Measurements from ENCODE around the gene EHMT1.

EHMT1 gene

DNA sequence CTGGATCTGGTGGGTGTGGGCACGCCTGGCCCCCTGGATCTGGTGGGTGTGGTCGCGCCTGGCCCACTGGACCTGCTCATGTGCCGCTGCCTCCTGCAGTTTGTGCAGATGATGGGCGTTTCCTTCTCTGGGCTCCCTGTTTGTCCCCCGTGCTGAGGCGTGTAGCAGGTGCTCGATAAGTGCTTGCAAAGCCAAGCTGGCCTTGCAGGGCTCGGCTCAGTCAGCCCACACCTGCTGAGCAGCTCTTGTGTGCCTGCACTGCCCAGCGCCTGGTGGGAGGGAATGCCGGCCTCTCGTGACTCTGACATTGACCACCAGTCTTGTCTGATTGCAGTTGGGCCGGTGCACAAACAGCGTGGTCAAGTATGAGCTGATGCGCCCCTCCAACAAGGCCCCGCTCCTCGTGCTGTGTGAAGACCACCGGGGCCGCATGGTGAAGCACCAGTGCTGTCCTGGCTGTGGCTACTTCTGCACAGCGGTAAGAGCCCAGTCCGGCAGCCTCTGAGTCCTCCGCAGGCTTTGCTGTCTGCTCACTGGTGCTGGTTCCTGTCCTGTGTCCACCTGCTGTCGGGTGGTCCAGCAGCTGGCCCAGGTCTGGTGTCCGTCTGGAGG is 156.1 kb downstream of the EHMT1 start:
- 98% methylated on average over 24 of the region's 24 CpGs for WGBS
- H2BK15ac ChIP-seq (ENCODE audit: low read depth, poor library complexity, severe bottlenecking): no peak overlapping the region
- H2BK12ac ChIP-seq (ENCODE audit: low read length in 2 of 2): no peak overlapping the region
- no peak overlapping the region for H2AFZ ChIP-seq (ENCODE audit: low read depth, low read length)
- H3K23ac ChIP-seq (ENCODE audit: low read length in 2 of 2): no peak overlapping the region
- H3K4me2 ChIP-seq (ENCODE audit: low read length, poor library complexity, severe bottlenecking): no peak overlapping the region
- H4K91ac ChIP-seq (ENCODE audit: low read length): no peak overlapping the region
- H2BK120ac ChIP-seq (ENCODE audit: low read depth, low read length): no peak overlapping the region
- H3K27me3 ChIP-seq (ENCODE audit: control insufficient read depth in 1 of 2, insufficient read depth in 1 of 2, low read length in 2 of 2): no peaks in the 10 kb centered on the region
- H3K9me3 ChIP-seq (ENCODE audit: control insufficient read depth, low read length): no peaks in the 10 kb centered on the region
- H3K4ac ChIP-seq (ENCODE audit: low read depth in 1 of 2, low read length in 2 of 2): no peak overlapping the region
- H3K14ac ChIP-seq (ENCODE audit: low read length in 2 of 2): no peak overlapping the region
- H3K79me1 ChIP-seq (replicated peaks; ENCODE audit: low read length, poor library complexity, severe bottlenecking): peaks cover 52% of the 10 kb centered on the region
- no peak overlapping the region for H3K4me3 ChIP-seq (ENCODE audit: insufficient read depth in 1 of 2, low read depth in 1 of 2, low read length in 2 of 2)
- no peak overlapping the region for H4K8ac ChIP-seq (ENCODE audit: low read length)
- no peak overlapping the region for H3K9ac ChIP-seq (ENCODE audit: low read length)
- H3K36me3 ChIP-seq (ENCODE audit: control insufficient read depth in 1 of 2, insufficient read depth in 2 of 2, low read depth in 1 of 2, low read length in 2 of 2): peaks cover 70 to 88% of the 10 kb centered on the region in 2 experiments
- DNase-seq: no peak
- H2AK5ac ChIP-seq (ENCODE audit: low read length, severe bottlenecking): no peak overlapping the region
- no peak overlapping the region for H2BK5ac ChIP-seq (ENCODE audit: low read depth, low read length, poor library complexity, severe bottlenecking)
- H3K4me1 ChIP-seq (ENCODE audit: control insufficient read depth, insufficient read depth, low read depth, low read length): peaks cover 7% of the 10 kb centered on the region
- no peak overlapping the region for H3K27ac ChIP-seq (ENCODE audit: low read length, poor library complexity, severe bottlenecking)
- no peak overlapping the region for H3K18ac ChIP-seq (ENCODE audit: low read depth in 1 of 2, low read length in 2 of 2)

DNA sequence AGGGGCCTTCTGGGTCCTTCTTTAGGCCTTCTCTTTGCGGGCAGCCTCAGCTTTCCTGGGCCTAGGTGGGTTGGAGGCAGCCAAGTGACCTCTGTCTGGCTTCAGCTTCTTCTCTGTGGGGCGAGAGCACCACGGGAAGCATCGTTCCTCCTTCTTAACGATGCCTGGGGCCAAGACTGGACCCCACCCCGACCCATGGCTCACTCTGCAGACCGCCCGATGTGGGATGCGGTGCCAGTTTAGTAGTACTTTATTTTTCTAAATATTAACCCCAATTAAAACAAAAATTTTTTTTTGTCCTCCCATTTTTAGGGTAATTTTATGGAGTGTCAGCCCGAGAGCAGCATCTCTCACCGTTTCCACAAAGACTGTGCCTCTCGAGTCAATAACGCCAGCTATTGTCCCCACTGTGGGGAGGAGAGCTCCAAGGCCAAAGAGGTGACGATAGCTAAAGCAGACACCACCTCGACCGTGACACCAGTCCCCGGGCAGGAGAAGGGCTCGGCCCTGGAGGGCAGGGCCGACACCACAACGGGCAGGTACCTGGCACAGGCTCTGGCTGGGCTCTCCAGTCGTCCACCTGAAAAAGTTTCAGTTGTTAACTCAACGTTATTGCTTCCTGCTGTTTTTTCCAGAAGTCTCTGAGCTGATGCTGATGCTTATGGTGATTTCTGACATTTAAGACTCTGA is 157.6 kb downstream of the EHMT1 start:
- DNase-seq: no peak
- no peak overlapping the region for H2AK5ac ChIP-seq (ENCODE audit: low read length, severe bottlenecking)
- H3K4me1 ChIP-seq (ENCODE audit: control insufficient read depth, insufficient read depth, low read depth, low read length): peaks cover 4% of the 10 kb centered on the region
- no peak overlapping the region for H4K8ac ChIP-seq (ENCODE audit: low read length)
- no peak overlapping the region for H2BK5ac ChIP-seq (ENCODE audit: low read depth, low read length, poor library complexity, severe bottlenecking)
- no peak overlapping the region for H2AFZ ChIP-seq (ENCODE audit: low read depth, low read length)
- H3K9ac ChIP-seq (ENCODE audit: low read length): no peak overlapping the region
- H3K18ac ChIP-seq (ENCODE audit: low read depth in 1 of 2, low read length in 2 of 2): no peak overlapping the region
- no peak overlapping the region for H2BK15ac ChIP-seq (ENCODE audit: low read depth, poor library complexity, severe bottlenecking)
- H2BK12ac ChIP-seq (ENCODE audit: low read length in 2 of 2): no peak overlapping the region
- no peaks in the 10 kb centered on the region for H3K27me3 ChIP-seq (ENCODE audit: control insufficient read depth in 1 of 2, insufficient read depth in 1 of 2, low read length in 2 of 2)
- no peak overlapping the region for H3K23ac ChIP-seq (ENCODE audit: low read length in 2 of 2)
- no peak overlapping the region for H3K27ac ChIP-seq (ENCODE audit: low read length, poor library complexity, severe bottlenecking)
- no peak overlapping the region for H3K4me3 ChIP-seq (ENCODE audit: insufficient read depth in 1 of 2, low read depth in 1 of 2, low read length in 2 of 2)
- H3K9me3 ChIP-seq (ENCODE audit: control insufficient read depth, low read length): no peaks in the 10 kb centered on the region
- H4K91ac ChIP-seq (ENCODE audit: low read length): no peak overlapping the region
- H3K4ac ChIP-seq (ENCODE audit: low read depth in 1 of 2, low read length in 2 of 2): no peak overlapping the region
- H3K36me3 ChIP-seq (ENCODE audit: control insufficient read depth in 1 of 2, insufficient read depth in 2 of 2, low read depth in 1 of 2, low read length in 2 of 2): peaks cover 68 to 84% of the 10 kb centered on the region in 2 experiments
- H3K14ac ChIP-seq (ENCODE audit: low read length in 2 of 2): no peak overlapping the region
- no peak overlapping the region for H3K4me2 ChIP-seq (ENCODE audit: low read length, poor library complexity, severe bottlenecking)
- H3K79me1 ChIP-seq (replicated peaks; ENCODE audit: low read length, poor library complexity, severe bottlenecking): peaks cover 47% of the 10 kb centered on the region
- no peak overlapping the region for H2BK120ac ChIP-seq (ENCODE audit: low read depth, low read length)
- WGBS: 98% methylated on average over 21 of the region's 22 CpGs

DNA sequence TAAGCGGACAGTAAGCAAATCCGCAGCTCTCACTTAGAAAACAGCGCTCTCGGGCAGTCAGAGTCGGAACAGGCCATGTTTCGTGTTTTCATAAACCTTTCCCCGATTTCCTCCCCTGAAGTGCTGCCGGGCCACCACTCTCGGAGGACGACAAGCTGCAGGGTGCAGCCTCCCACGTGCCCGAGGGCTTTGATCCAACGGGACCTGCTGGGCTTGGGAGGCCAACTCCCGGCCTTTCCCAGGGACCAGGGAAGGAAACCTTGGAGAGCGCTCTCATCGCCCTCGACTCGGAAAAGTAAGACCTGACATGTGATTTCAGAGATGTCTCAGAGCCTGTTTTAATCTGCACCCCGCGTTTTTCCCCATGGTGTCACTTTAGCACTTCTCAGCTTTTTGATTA is 159.0 kb downstream of the EHMT1 start:
- Histone ChIP-seq H3K14ac (ENCODE audit: low read length in 2 of 2) (no peak overlapping the region), H2AK5ac (ENCODE audit: low read length, severe bottlenecking) (no peak overlapping the region), H3K4me2 (ENCODE audit: low read length, poor library complexity, severe bottlenecking) (no peak overlapping the region), H3K18ac (ENCODE audit: low read depth in 1 of 2, low read length in 2 of 2) (no peak overlapping the region), H3K23ac (ENCODE audit: low read length in 2 of 2) (no peak overlapping the region), H3K79me1 (replicated peaks; ENCODE audit: low read length, poor library complexity, severe bottlenecking) (peaks cover 47% of the 10 kb centered on the region), H2BK120ac (ENCODE audit: low read depth, low read length) (no peak overlapping the region), H4K91ac (ENCODE audit: low read length) (no peak overlapping the region), H2BK15ac (ENCODE audit: low read depth, poor library complexity, severe bottlenecking) (no peak overlapping the region), H4K8ac (ENCODE audit: low read length) (no peak overlapping the region), H3K9ac (ENCODE audit: low read length) (no peak overlapping the region), H3K27me3 (ENCODE audit: control insufficient read depth in 1 of 2, insufficient read depth in 1 of 2, low read length in 2 of 2) (no peaks in the 10 kb centered on the region), H3K4ac (ENCODE audit: low read depth in 1 of 2, low read length in 2 of 2) (no peak overlapping the region), H2BK12ac (ENCODE audit: low read length in 2 of 2) (no peak overlapping the region), H3K4me1 (ENCODE audit: control insufficient read depth, insufficient read depth, low read depth, low read length) (no peaks in the 10 kb centered on the region), H2AFZ (ENCODE audit: low read depth, low read length) (no peak overlapping the region), H3K9me3 (ENCODE audit: control insufficient read depth, low read length) (no peaks in the 10 kb centered on the region), H2BK5ac (ENCODE audit: low read depth, low read length, poor library complexity, severe bottlenecking) (no peak overlapping the region), H3K27ac (ENCODE audit: low read length, poor library complexity, severe bottlenecking) (no peak overlapping the region), H3K36me3 (ENCODE audit: control insufficient read depth in 1 of 2, insufficient read depth in 2 of 2, low read depth in 1 of 2, low read length in 2 of 2) (peaks cover 72 to 87% of the 10 kb centered on the region in 2 experiments), H3K4me3 (ENCODE audit: insufficient read depth in 1 of 2, low read depth in 1 of 2, low read length in 2 of 2) (no peak overlapping the region)
- DNase-seq: no peak
- 98% methylated on average over 20 of the region's 20 CpGs for WGBS

DNA sequence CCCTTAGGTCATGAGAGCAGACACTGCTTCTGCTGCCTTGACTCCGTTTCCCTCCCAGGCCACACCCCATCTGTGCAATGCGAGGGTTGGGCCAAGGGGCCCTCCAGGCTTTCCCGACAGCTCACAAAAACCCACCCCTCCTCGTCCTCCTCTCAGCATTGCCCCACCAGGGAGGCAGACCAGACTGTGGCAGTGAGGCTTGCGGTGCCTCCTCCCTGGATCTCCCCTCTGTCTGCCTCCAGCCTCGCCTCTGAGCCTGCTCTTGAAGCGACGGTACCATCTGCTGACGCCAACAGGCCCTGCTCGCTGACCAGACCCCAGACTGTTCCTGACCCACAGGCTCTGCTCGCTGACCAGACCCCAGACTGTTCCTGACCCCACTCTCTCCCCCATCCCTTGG is 159.5 kb downstream of the EHMT1 start:
- Histone ChIP-seq H3K79me1 (replicated peaks; ENCODE audit: low read length, poor library complexity, severe bottlenecking) (peaks cover 48% of the 10 kb centered on the region), H3K4me1 (ENCODE audit: control insufficient read depth, insufficient read depth, low read depth, low read length) (no peaks in the 10 kb centered on the region), H3K9me3 (ENCODE audit: control insufficient read depth, low read length) (no peaks in the 10 kb centered on the region), H2BK120ac (ENCODE audit: low read depth, low read length) (no peak overlapping the region), H3K27ac (ENCODE audit: low read length, poor library complexity, severe bottlenecking) (no peak overlapping the region), H3K4me3 (ENCODE audit: insufficient read depth in 1 of 2, low read depth in 1 of 2, low read length in 2 of 2) (no peak overlapping the region), H3K36me3 (ENCODE audit: control insufficient read depth in 1 of 2, insufficient read depth in 2 of 2, low read depth in 1 of 2, low read length in 2 of 2) (peaks cover 76 to 88% of the 10 kb centered on the region in 2 experiments), H2AK5ac (ENCODE audit: low read length, severe bottlenecking) (no peak overlapping the region), H3K27me3 (ENCODE audit: control insufficient read depth in 1 of 2, insufficient read depth in 1 of 2, low read length in 2 of 2) (no peaks in the 10 kb centered on the region), H3K14ac (ENCODE audit: low read length in 2 of 2) (no peak overlapping the region), H3K4ac (ENCODE audit: low read depth in 1 of 2, low read length in 2 of 2) (no peak overlapping the region), H4K91ac (ENCODE audit: low read length) (no peak overlapping the region), H2AFZ (ENCODE audit: low read depth, low read length) (no peak overlapping the region), H3K18ac (ENCODE audit: low read depth in 1 of 2, low read length in 2 of 2) (no peak overlapping the region), H3K4me2 (ENCODE audit: low read length, poor library complexity, severe bottlenecking) (no peak overlapping the region), H4K8ac (ENCODE audit: low read length) (no peak overlapping the region), H2BK5ac (ENCODE audit: low read depth, low read length, poor library complexity, severe bottlenecking) (no peak overlapping the region), H3K9ac (ENCODE audit: low read length) (no peak overlapping the region), H2BK15ac (ENCODE audit: low read depth, poor library complexity, severe bottlenecking) (no peak overlapping the region), H2BK12ac (ENCODE audit: low read length in 2 of 2) (no peak overlapping the region), H3K23ac (ENCODE audit: low read length in 2 of 2) (no peak overlapping the region)
- WGBS: 94% methylated on average over 7 of the region's 11 CpGs
- DNase-seq: no peak
